Pancreas (tissue), 10 donors: ENCODE data around the gene PSEN1. TPM values are rescaled to one million over a fixed set of nuclear protein-coding genes. Genes with fewer than 3 reads are reported as not detected.
A peak's percentile ranks its signal among the peaks of the same experiment; 100 is the strongest.
"Not testable (repeated sequence)": the region's sequence is repeated elsewhere in the genome, so short reads cannot be mapped to it uniquely, and the experiment has no call there.

Experiments
- ATAC-seq, 4 donors: fragments of 200-7000 bp; cut with Tn5 transposase; one replicate each; pipeline versions ENCODE4 v1.8.0 to v1.9.1; 2020; ENCODE audit warnings: mild to moderate bottlenecking in 4 of 4, moderate library complexity in 4 of 4
- DNase-seq, 6 donors: peaks; one replicate each; pipeline ENCODE4 v3.0.0-alpha.2; 2020
- FAIRE-seq: peaks from 2 replicates; lab custom pipeline; 2012; peaks lifted over from hg19 to GRCh38; lab: Jason Lieb, UNC
- H3K27ac ChIP-seq, 4 donors: fragments of 200-600 bp; sonication (generic); 1 replicate in 3 of 4; 2 replicates in 1 of 4; pipeline versions ENCODE4 v1.5.0 to v1.8.0; 2020
- H3K27me3 ChIP-seq, 4 donors: fragments of 200-600 bp; one replicate each; pipeline ENCODE4 v1.8.0; 2021
- H3K36me3 ChIP-seq, 3 donors: fragments of 200-600 bp; sonication (generic) in 1 of 3; one replicate each; pipeline versions ENCODE4 v1.5.0 to v1.8.0; 2020 to 2021
- H3K4me1 ChIP-seq, 3 donors: fragments of 200-600 bp; one replicate each; pipeline ENCODE4 v1.8.0; 2021
- H3K4me3 ChIP-seq, 4 donors: fragments of 200-600 bp; sonication (generic) in 2 of 4; one replicate each; pipeline versions ENCODE4 v1.5.0 to v1.8.0; 2020 to 2021
- H3K9me3 ChIP-seq, 4 donors: fragments of 200-600 bp; one replicate each; pipeline ENCODE4 v1.8.0; 2021
- WGBS, 2 donors: extraction: QIAGEN DNeasy Blood & Tissue Kit; methylation state at CpG; one replicate each; pipeline ENCODE4 v1.1.7; 2013; 5-methylcytosine and 5-hydroxymethylcytosine counted together
- intact Hi-C, 3 donors: fragments of 100-400 bp; cut with DNase I; formaldehyde crosslinking; loops; one replicate each; pipeline versions ENCODE4 v1.11.1 to v1.14.2; 2022
- polyA plus RNA-seq, 2 donors: library from polyadenylated mRNA; stranded (reverse); fragments of 200-250 nt; gene quantifications; one replicate each; pipeline ENCODE4 v1.2.3, GENCODE V29; 2013
- total RNA-seq, 6 donors: library from RNA; stranded (reverse); fragmentation: NEBNext Ultra II Directional in 4 of 6; extraction: Animal tissue kit (Norgen Biotek cat#: 25700) in 4 of 6; gene quantifications; one replicate each; pipeline versions ENCODE4 v1.2.1 to v1.2.4, GENCODE V29; 2021 to 2023
- TF ChIP-seq, protein P1 (sequence below), 4 donors: fragments of 200-600 bp; sonication (generic) in 3 of 4; IDR thresholded peaks; one replicate each; pipeline versions ENCODE4 v1.5.0 to v1.8.0; 2021; ENCODE audit warnings: antibody characterized with exemption in 4 of 4
- donor health status: healthy with polysubstance abuse.
- donor health status: DM: no; HTN: no; CAD: no; lungs with moderate emphysema.
- donor health status: DM: no; HTN: no; CAD: no.
- donor health status: control.
- donor health status: control.
- donor health status: Bipolar disorder and iron deficiency.
- donor health status: DM: yes; HTN: yes; CAD: no.
- donor health status: DM: no; HTN: no; CAD: no.
- donor health status: DM: no; HTN: no; CAD: no.
- donor health status: DM: yes; HTN: yes; CAD: no.

PSEN1 gene
- total and polyA plus RNA-seq, 8 donors, result 9.2 to 32.9 (median 18.4) TPM

DNA sequence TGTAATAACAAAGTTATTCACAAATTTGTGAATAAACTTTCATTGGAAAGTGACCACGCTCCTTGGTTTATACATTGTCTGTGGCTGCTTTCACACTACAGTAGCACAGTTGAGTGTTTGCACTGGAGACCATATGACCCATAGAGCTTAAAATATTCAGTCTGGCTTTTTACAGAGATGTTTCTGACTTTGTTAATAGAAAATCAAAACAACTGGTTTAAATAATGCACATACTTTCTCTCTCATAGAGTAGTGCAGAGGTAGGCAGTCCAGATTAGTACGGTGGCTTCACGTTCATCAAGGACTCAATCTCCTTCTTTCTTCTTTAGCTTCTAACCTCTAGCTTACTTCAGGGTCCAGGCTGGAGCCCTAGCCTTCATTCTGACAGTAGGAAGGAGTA is 36.2 kb downstream of the PSEN1 start:
- H3K27ac ChIP-seq, result no peak overlapping the region
- FAIRE-seq (no peak), ATAC-seq (no peak), DNase-seq (no peak)
- no peaks in the 10 kb centered on the region for H3K4me1 ChIP-seq
- TF ChIP-seq, protein P1, sequence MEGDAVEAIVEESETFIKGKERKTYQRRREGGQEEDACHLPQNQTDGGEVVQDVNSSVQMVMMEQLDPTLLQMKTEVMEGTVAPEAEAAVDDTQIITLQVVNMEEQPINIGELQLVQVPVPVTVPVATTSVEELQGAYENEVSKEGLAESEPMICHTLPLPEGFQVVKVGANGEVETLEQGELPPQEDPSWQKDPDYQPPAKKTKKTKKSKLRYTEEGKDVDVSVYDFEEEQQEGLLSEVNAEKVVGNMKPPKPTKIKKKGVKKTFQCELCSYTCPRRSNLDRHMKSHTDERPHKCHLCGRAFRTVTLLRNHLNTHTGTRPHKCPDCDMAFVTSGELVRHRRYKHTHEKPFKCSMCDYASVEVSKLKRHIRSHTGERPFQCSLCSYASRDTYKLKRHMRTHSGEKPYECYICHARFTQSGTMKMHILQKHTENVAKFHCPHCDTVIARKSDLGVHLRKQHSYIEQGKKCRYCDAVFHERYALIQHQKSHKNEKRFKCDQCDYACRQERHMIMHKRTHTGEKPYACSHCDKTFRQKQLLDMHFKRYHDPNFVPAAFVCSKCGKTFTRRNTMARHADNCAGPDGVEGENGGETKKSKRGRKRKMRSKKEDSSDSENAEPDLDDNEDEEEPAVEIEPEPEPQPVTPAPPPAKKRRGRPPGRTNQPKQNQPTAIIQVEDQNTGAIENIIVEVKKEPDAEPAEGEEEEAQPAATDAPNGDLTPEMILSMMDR (IDR thresholded peaks at IDR 0.05), result no peak
- WGBS, 2 donors, result 90 to 97% methylated on average over 3 of the region's 3 CpGs
- intact Hi-C loops, result loop anchor here in 1 of 3 donors (10.0 kb wide), 1 partner anchor 292 kb away; no protein-coding TSS in a partner anchor
- no peaks in the 10 kb centered on the region for H3K9me3 ChIP-seq
- H3K4me3 ChIP-seq, result no peak overlapping the region
- no peaks in the 10 kb centered on the region for H3K27me3 ChIP-seq
- H3K36me3 ChIP-seq, result peaks cover 0 to 47% (median 10%) of the 10 kb centered on the region in 3 donors

DNA sequence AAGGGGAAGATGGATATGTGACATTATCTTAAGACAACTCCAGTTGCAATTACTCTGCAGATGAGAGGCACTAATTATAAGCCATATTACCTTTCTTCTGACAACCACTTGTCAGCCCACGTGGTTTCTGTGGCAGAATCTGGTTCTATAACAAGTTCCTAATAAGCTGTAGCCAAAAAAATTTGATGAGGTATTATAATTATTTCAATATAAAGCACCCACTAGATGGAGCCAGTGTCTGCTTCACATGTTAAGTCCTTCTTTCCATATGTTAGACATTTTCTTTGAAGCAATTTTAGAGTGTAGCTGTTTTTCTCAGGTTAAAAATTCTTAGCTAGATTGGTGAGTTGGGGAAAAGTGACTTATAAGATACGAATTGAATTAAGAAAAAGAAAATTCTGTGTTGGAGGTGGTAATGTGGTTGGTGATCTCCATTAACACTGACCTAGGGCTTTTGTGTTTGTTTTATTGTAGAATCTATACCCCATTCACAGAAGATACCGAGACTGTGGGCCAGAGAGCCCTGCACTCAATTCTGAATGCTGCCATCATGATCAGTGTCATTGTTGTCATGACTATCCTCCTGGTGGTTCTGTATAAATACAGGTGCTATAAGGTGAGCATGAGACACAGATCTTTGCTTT is 36.9 kb downstream of the PSEN1 start:
- intact Hi-C loops, result loop anchor here in 1 of 3 donors (10.0 kb wide), 1 partner anchor 292 kb away; no protein-coding TSS in a partner anchor
- Histone ChIP-seq H3K27me3 (no peaks in the 10 kb centered on the region), H3K4me3 (no peak overlapping the region), H3K27ac (no peak overlapping the region), H3K4me1 (no peaks in the 10 kb centered on the region), H3K9me3 (no peaks in the 10 kb centered on the region), H3K36me3 (peaks cover 0 to 47% (median 10%) of the 10 kb centered on the region in 3 donors)
- TF ChIP-seq, protein P1 (IDR thresholded peaks at IDR 0.05), result peak in 3 of 4 donors; percentile 18 to 25 (median 20)
- FAIRE-seq (no peak), ATAC-seq (peak in 3 of 4 donors; percentile 55 to 74 (median 56)), DNase-seq (no peak)
- WGBS, 2 donors, result 35 to 37% methylated on average over 3 of the region's 3 CpGs

DNA sequence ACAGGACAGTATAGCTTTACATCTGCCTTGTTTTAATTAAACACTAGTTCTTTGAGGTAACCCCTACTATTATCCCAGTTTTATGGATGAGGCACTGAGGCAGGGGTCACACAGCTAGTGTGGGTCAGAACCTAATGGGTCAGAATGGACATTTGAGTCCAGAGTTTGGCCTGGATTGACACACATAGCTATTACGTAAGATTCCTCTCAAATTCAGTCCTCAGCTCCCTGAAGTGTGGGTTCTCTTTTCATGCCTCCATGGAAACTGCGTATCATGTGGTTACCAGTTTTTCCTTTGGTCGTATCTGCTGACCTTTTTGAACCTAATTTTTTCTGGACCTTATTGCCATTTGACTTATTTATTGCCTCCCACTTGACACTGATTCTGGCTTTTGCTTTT is 40.4 kb downstream of the PSEN1 start:
- H3K9me3 ChIP-seq, result no peaks in the 10 kb centered on the region
- TF ChIP-seq, protein P1 (IDR thresholded peaks at IDR 0.05), result no peak
- H3K27ac ChIP-seq, result no peak overlapping the region
- H3K36me3 ChIP-seq, result peaks cover 0 to 36% (median 7%) of the 10 kb centered on the region in 3 donors
- ATAC-seq (no peak), DNase-seq (no peak), FAIRE-seq (no peak)
- H3K4me1 ChIP-seq, result peaks cover 0 to 8% (median 6%) of the 10 kb centered on the region in 3 donors
- intact Hi-C loops, result loop anchor here in 1 of 3 donors (10.0 kb wide), 1 partner anchor 288 kb away; no protein-coding TSS in a partner anchor
- H3K4me3 ChIP-seq, result no peak overlapping the region
- H3K27me3 ChIP-seq, result no peaks in the 10 kb centered on the region
- 77 to 86% methylated on average over 3 of the region's 3 CpGs for WGBS, 2 donors

DNA sequence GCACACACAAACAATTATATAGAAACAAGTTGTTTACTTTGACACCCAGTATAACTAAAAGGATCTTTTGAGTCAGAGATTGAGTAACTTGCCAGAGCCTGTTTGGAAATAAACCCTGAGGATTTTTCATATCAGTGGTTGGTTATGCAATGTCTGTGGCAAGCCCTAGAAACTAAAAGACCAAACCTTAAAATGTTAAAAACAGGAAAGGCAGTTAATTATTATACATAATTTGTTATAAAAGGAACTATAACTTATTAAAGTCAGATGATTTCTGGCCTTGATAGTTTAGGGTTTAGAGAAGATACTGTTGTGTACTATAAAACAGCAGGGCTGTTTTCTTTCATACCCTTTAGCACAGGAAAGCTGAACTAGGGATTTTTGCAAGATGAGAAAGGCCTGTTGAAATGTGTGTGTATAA is 44.1 kb downstream of the PSEN1 start:
- Histone ChIP-seq H3K27ac (peak overlapping the region in 2 of 4 donors; percentile 47 to 68), H3K4me3 (no peak overlapping the region), H3K36me3 (peaks cover 0 to 7% (median 0%) of the 10 kb centered on the region in 3 donors), H3K27me3 (no peaks in the 10 kb centered on the region), H3K4me1 (peaks cover 0 to 8% (median 6%) of the 10 kb centered on the region in 3 donors), H3K9me3 (no peaks in the 10 kb centered on the region)
- TF ChIP-seq, protein P1 (IDR thresholded peaks at IDR 0.05), result no peak
- no peak for DNase-seq
- intact Hi-C loops, result no loop called here
- ATAC-seq, result peak; percentile 46 to 84 (median 74)
- no peak for FAIRE-seq

DNA sequence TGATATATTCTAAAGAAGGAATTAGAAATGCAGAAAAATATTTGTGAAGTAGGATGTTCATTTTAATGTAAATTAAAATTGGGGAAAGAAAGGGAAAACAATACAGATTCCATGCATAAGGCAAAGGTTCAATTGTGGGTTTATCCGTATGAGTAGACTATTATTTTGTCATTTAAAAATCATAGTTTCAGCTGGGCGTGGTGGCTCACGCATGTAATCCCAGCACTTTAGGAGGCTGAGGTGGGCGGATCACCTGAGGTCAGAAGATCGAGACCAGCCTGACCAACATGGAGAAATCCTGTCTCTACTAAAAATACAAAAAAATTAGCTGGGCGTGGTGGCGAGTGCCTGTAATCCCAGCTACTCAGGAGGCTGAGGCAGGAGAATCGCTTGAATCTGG is 44.7 kb downstream of the PSEN1 start:
- H3K9me3 ChIP-seq, H3K4me1 ChIP-seq, ATAC-seq, DNase-seq, H3K27me3 ChIP-seq, intact Hi-C loops, FAIRE-seq, H3K4me3 ChIP-seq, H3K36me3 ChIP-seq: not testable (repeated sequence)
- 95 to 97% methylated on average over 8 of the region's 8 CpGs for WGBS, 2 donors
- peak overlapping the region in 2 of 4 donors; percentile 47 to 68 for H3K27ac ChIP-seq
